Thoracic aorta (tissue), 2 donors: ENCODE data around the gene RPS6KA4. TPM values are rescaled to one million over a fixed set of nuclear protein-coding genes. Genes with fewer than 3 reads are reported as not detected.
A peak's percentile ranks its signal among the peaks of the same experiment; 100 is the strongest.

ENCODE experiments used
- ATAC-seq: fragments of 150-250 bp; one replicate; pipeline ENCODE4 v1.8.0; 2017; ENCODE audit warnings: low read depth; ENCODE audit not compliant: insufficient number of reproducible peaks, low FRiP score
- DNase-seq: peaks from one replicate; pipeline ENCODE4 v3.0.0-alpha.2; 2020; ENCODE audit warnings: low spot score
- H3K27ac ChIP-seq, 2 donors: fragments of 200-600 bp; sonication (generic); 1 replicate in 1 of 2; 2 replicates in 1 of 2; pipeline ENCODE4 v1.5.1; 2016; ENCODE audit warnings: mild to moderate bottlenecking in 2 of 2, moderate library complexity in 2 of 2
- H3K27me3 ChIP-seq: fragments of 200-600 bp; sonication (generic); replicated peaks from 2 replicates; pipeline ENCODE4 v1.6.0; 2016; ENCODE audit warnings: mild to moderate bottlenecking; ENCODE audit not compliant: insufficient read depth
- H3K36me3 ChIP-seq: fragments of 200-600 bp; sonication (generic); one replicate; pipeline ENCODE4 v1.5.1; 2016
- H3K4me1 ChIP-seq, 2 donors: fragments of 200-600 bp; sonication (generic); 1 replicate in 1 of 2; 2 replicates in 1 of 2; pipeline versions ENCODE4 v1.5.1 to v1.6.0; 2016; ENCODE audit warnings: low read depth in 2 of 2, mild to moderate bottlenecking in 1 of 2; ENCODE audit not compliant: control insufficient read depth in 1 of 2
- H3K4me3 ChIP-seq: fragments of 200-600 bp; sonication (generic); 2 replicates; pipeline ENCODE4 v1.5.1; 2016; ENCODE audit warnings: mild to moderate bottlenecking
- H3K9me3 ChIP-seq: fragments of 200-600 bp; sonication (generic); 2 replicates; pipeline ENCODE4 v1.5.1; 2016
- CTCF ChIP-seq: fragments of 200-600 bp; sonication (generic); IDR thresholded peaks from one replicate; pipeline ENCODE4 v1.5.1; 2019; ENCODE audit warnings: antibody characterized with exemption
- total RNA-seq, 2 donors: library from RNA; depleted of rRNA; stranded (reverse); fragments of >200 nt; gene quantifications; one replicate each; pipeline versions ENCODE4 v1.1.0 to v1.2.3, GENCODE V29; 2016

Gene RPS6KA4
- total RNA-seq, 2 donors from 2014 or later, result 42.5 to 50.0 TPM

GRCh38 chr11:64382586-64382985, 23.6 kb downstream of the RPS6KA4 start:
- no peak for ATAC-seq

GRCh38 chr11:64383580-64383979, 24.6 kb downstream of the RPS6KA4 start:
- no peak for TF ChIP-seq CTCF
- Histone ChIP-seq H3K36me3 (no peaks in the 10 kb centered on the region), H3K4me3 (no peak overlapping the region), H3K4me1 (peaks cover 22 to 28% of the 10 kb centered on the region in 2 donors), H3K27me3 (no peaks in the 10 kb centered on the region), H3K27ac (no peak overlapping the region), H3K9me3 (no peaks in the 10 kb centered on the region)
- DNase-seq (no peak), ATAC-seq (no peak)

More at GRCh38 chr11:64382586-64382985, 23.6 kb downstream of the RPS6KA4 start:
- H3K36me3 ChIP-seq, result no peaks in the 10 kb centered on the region
- no peaks in the 10 kb centered on the region for H3K27me3 ChIP-seq
- no peak overlapping the region for H3K4me3 ChIP-seq
- H3K27ac ChIP-seq, result no peak overlapping the region
- DNase-seq, result no peak
- H3K4me1 ChIP-seq, result peaks cover 23 to 36% of the 10 kb centered on the region in 2 donors
- H3K9me3 ChIP-seq, result no peaks in the 10 kb centered on the region
- no peak for TF ChIP-seq CTCF

GRCh38 chr11:64384028-64384737, 25.2 kb downstream of the RPS6KA4 start:
- Histone ChIP-seq H3K4me3 (no peak overlapping the region), H3K4me1 (peaks cover 19 to 22% of the 10 kb centered on the region in 2 donors), H3K36me3 (no peaks in the 10 kb centered on the region), H3K27me3 (no peaks in the 10 kb centered on the region), H3K27ac (no peak overlapping the region), H3K9me3 (no peaks in the 10 kb centered on the region)
- ATAC-seq (no peak), DNase-seq (no peak)
- no peak for TF ChIP-seq CTCF

- Histone ChIP-seq H3K36me3 (no peaks in the 10 kb centered on the region), H3K27ac (peak overlapping the region; percentile 41 to 70), H3K27me3 (no peaks in the 10 kb centered on the region), H3K4me3 (peak overlapping the region; percentile 24), H3K4me1 (peaks cover 19 to 22% of the 10 kb centered on the region in 2 donors), H3K9me3 (no peaks in the 10 kb centered on the region)
- no peak for TF ChIP-seq CTCF
- ATAC-seq (no peak), DNase-seq (no peak)
Measured at GRCh38 chr11:64384981-64385944, 26.3 kb downstream of the RPS6KA4 start.
